ENCODE measurements around the gene TJP2. TPM values are rescaled to one million over a fixed set of nuclear protein-coding genes. Genes with fewer than 3 reads are reported as not detected.

The TJP2 gene
- total and polyA plus RNA-seq, 2 donors (not counting 3 experiments of a cell fraction or from before 2014, with no cell fraction given) = 83.0 to 168 TPM

DNA sequence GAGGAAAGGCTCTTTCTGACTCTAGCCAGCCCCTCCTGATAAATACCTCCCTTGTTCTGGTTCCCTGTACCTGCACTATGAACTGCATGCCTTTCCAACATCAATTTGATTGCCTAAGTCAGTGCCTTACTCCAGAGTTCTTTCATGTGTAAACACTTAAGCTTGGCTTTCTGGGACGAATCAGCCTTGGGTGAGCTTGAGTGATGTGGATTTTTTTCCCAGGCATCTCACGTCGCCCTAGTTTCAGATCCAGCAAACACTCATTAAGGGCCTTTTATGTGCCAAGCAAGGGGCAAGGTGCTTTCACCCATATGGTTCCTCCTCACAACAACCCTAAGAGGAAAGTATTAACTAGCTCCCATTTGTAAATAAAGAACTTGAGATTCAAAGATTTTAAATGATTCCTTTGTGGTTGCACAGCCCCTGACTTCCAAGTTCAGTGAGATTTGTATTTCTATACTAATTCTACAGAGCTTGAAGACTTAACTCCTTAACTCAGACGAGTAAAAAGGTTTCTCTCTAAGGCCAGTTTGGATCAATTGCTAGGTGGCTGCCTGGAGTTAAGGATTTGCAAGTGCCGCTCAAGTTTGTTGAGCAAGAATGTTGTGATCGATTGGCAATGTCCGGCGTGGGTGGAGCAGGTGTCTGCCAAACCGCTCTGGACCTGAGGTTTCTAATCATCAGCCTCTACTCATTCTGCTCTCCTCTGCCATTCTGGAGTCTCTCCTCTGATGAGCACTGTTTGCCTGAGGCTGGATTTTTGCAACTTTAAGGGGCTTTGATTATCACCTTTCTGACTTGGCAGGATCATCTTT lies 20.2 kb upstream of the TJP2 start:
- FAIRE-seq (no peak), DNase-seq (ENCODE audit: low read depth, low spot score) (no peak)
- H2AFZ ChIP-seq (ENCODE audit: low read depth, low read length) = no peak overlapping the region
- H3K9me1 ChIP-seq (replicated peaks; ENCODE audit: control insufficient read depth, extremely low read depth, insufficient read depth, low read length) = no peaks in the 10 kb centered on the region
- ChIA-PET CTCF (interaction anchor here (0.8 to 2.4 kb wide), 8 partner anchors 10 to 100 kb away, joined by 3 to 9 read pairs (median 5); partner anchors contain the start of gene TJP2), POLR2A (no interaction called here)
- peaks cover 38% of the 10 kb centered on the region for H3K79me2 ChIP-seq (ENCODE audit: control insufficient read depth, insufficient read depth, low read length)
- TF ChIP-seq FOS (IDR thresholded peaks at IDR 0.05; ENCODE audit: borderline replicate concordance, insufficient read depth, low read length) (no peak), POLR2AphosphoS5 (IDR thresholded peaks at IDR 0.05; ENCODE audit: insufficient read depth, low read depth, low read length) (no peak)
- intact Hi-C loops (cut with micrococcal nuclease) (no loop called here), dilution Hi-C loops (cut with MboI; ENCODE audit: extremely low pct_ligation_motif_present, low sequenced_read_pairs) (loop anchor here (10.0 kb wide), 1 partner anchor 51 kb away; no protein-coding TSS in a partner anchor)
- no peak overlapping the region for H3K9ac ChIP-seq (replicated peaks; ENCODE audit: extremely low read depth, insufficient read depth, low read length)
- peaks cover 17% of the 10 kb centered on the region for H3K4me1 ChIP-seq (ENCODE audit: control insufficient read depth, extremely low read depth, insufficient read depth, low read length)
- H3K4me2 ChIP-seq (ENCODE audit: insufficient read depth, low read length) = no peak overlapping the region
- no peak overlapping the region for H3K4me3 ChIP-seq (replicated peaks in 1 of 3; ENCODE audit: insufficient read depth in 1 of 3, low read depth in 1 of 3, low read length in 3 of 3)
- no TSS peak for BruUV-seq (replicated peaks)
- peaks cover 6 to 11% of the 10 kb centered on the region in 2 experiments for H3K36me3 ChIP-seq (ENCODE audit: control insufficient read depth in 2 of 2, extremely low read depth in 1 of 2, insufficient read depth in 2 of 2, low read length in 2 of 2)
- no peaks in the 10 kb centered on the region for H3K9me3 ChIP-seq (replicated peaks; ENCODE audit: control insufficient read depth, insufficient read depth, low read length)
- no peaks in the 10 kb centered on the region for H3K27me3 ChIP-seq (ENCODE audit: control insufficient read depth in 2 of 2, insufficient read depth in 2 of 2, low read length in 2 of 2)
- H3K27ac ChIP-seq (ENCODE audit: insufficient read depth, low read depth, low read length) = no peak overlapping the region
- H4K20me1 ChIP-seq (replicated peaks; ENCODE audit: control insufficient read depth, extremely low read depth, insufficient read depth, low read length) = no peaks in the 10 kb centered on the region

DNA sequence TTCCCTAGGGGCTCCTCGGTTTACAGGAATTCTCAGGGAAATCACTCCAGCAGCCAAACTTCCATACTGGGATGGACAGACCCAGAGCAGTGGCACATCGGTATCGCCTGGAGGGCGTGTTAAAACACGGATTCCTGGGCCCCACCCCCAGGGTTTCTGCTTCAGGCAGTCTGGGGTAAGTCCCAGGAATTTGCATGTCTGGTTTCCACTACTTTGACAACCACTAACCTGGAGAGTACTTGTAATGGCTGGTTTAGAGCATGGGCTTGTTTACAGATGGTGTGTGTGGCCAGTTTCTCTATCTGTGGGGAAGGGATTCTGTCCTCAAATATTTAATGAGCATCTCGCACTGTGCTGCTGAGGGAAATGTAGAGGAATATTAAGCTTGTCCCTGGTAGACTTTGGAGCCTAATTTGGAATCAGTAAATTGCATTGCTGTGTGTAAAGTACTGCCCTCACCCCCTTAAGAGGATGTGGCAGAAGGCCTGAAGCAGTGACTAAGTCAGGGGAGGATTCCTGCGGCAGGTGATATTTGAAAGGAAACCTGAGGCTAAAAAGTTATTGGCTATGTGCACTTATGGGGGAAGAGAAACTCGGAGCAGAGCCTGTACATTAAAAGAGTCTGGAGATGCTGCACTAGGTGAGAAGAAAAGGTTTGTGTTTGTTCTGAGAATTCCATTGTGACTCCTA lies 18.6 kb upstream of the TJP2 start:
- FAIRE-seq (no peak), DNase-seq (ENCODE audit: low read depth, low spot score) (no peak)
- TF ChIP-seq, protein P1, sequence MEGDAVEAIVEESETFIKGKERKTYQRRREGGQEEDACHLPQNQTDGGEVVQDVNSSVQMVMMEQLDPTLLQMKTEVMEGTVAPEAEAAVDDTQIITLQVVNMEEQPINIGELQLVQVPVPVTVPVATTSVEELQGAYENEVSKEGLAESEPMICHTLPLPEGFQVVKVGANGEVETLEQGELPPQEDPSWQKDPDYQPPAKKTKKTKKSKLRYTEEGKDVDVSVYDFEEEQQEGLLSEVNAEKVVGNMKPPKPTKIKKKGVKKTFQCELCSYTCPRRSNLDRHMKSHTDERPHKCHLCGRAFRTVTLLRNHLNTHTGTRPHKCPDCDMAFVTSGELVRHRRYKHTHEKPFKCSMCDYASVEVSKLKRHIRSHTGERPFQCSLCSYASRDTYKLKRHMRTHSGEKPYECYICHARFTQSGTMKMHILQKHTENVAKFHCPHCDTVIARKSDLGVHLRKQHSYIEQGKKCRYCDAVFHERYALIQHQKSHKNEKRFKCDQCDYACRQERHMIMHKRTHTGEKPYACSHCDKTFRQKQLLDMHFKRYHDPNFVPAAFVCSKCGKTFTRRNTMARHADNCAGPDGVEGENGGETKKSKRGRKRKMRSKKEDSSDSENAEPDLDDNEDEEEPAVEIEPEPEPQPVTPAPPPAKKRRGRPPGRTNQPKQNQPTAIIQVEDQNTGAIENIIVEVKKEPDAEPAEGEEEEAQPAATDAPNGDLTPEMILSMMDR (IDR thresholded peaks at IDR 0.05; ENCODE audit: extremely low read depth in 1 of 2, insufficient read depth in 1 of 2, low read depth in 1 of 2, low read length in 2 of 2) = no peak
- TF ChIP-seq POLR2AphosphoS5 (IDR thresholded peaks at IDR 0.05; ENCODE audit: insufficient read depth, low read depth, low read length) = no peak
- ChIA-PET CTCF (interaction anchor here (0.7 to 2.4 kb wide), 4 partner anchors 12 to 102 kb away, joined by 3 to 9 read pairs (median 5); no protein-coding TSS in a partner anchor), POLR2A (no interaction called here)
- Histone ChIP-seq H3K4me3 (replicated peaks in 1 of 3; ENCODE audit: insufficient read depth in 1 of 3, low read depth in 1 of 3, low read length in 3 of 3) (no peak overlapping the region), H3K9ac (replicated peaks; ENCODE audit: extremely low read depth, insufficient read depth, low read length) (no peak overlapping the region), H4K20me1 (replicated peaks; ENCODE audit: control insufficient read depth, extremely low read depth, insufficient read depth, low read length) (no peaks in the 10 kb centered on the region), H3K9me1 (replicated peaks; ENCODE audit: control insufficient read depth, extremely low read depth, insufficient read depth, low read length) (no peaks in the 10 kb centered on the region), H2AFZ (ENCODE audit: low read depth, low read length) (no peak overlapping the region), H3K27me3 (ENCODE audit: control insufficient read depth in 2 of 2, insufficient read depth in 2 of 2, low read length in 2 of 2) (no peaks in the 10 kb centered on the region), H3K27ac (ENCODE audit: insufficient read depth, low read depth, low read length) (no peak overlapping the region), H3K79me2 (ENCODE audit: control insufficient read depth, insufficient read depth, low read length) (peaks cover 41% of the 10 kb centered on the region), H3K36me3 (ENCODE audit: control insufficient read depth in 2 of 2, extremely low read depth in 1 of 2, insufficient read depth in 2 of 2, low read length in 2 of 2) (peaks cover 6 to 11% of the 10 kb centered on the region in 2 experiments), H3K4me1 (ENCODE audit: control insufficient read depth, extremely low read depth, insufficient read depth, low read length) (peaks cover 1% of the 10 kb centered on the region), H3K4me2 (ENCODE audit: insufficient read depth, low read length) (no peak overlapping the region), H3K9me3 (replicated peaks; ENCODE audit: control insufficient read depth, insufficient read depth, low read length) (no peaks in the 10 kb centered on the region)
- dilution Hi-C loops (cut with MboI; ENCODE audit: extremely low pct_ligation_motif_present, low sequenced_read_pairs) = loop anchor here (10.0 kb wide), 1 partner anchor 49 kb away; no protein-coding TSS in a partner anchor
- intact Hi-C loops (cut with micrococcal nuclease) = no loop called here
- BruUV-seq (replicated peaks) = no TSS peak

Measured in endothelial cell of umbilical vein (primary cell).